HG03066 (cell line): ENCODE measurements around the gene ITPRIP.

Experiments
- ATAC-seq: cut with Tn5 transposase; IDR thresholded peaks from one replicate; pipeline ENCODE4 v1.9.1; 2021; ENCODE audit warnings: low read depth; ENCODE audit not compliant: unreplicated experiment

The ITPRIP gene, protein sequence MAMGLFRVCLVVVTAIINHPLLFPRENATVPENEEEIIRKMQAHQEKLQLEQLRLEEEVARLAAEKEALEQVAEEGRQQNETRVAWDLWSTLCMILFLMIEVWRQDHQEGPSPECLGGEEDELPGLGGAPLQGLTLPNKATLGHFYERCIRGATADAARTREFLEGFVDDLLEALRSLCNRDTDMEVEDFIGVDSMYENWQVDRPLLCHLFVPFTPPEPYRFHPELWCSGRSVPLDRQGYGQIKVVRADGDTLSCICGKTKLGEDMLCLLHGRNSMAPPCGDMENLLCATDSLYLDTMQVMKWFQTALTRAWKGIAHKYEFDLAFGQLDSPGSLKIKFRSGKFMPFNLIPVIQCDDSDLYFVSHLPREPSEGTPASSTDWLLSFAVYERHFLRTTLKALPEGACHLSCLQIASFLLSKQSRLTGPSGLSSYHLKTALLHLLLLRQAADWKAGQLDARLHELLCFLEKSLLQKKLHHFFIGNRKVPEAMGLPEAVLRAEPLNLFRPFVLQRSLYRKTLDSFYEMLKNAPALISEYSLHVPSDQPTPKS

DNA sequence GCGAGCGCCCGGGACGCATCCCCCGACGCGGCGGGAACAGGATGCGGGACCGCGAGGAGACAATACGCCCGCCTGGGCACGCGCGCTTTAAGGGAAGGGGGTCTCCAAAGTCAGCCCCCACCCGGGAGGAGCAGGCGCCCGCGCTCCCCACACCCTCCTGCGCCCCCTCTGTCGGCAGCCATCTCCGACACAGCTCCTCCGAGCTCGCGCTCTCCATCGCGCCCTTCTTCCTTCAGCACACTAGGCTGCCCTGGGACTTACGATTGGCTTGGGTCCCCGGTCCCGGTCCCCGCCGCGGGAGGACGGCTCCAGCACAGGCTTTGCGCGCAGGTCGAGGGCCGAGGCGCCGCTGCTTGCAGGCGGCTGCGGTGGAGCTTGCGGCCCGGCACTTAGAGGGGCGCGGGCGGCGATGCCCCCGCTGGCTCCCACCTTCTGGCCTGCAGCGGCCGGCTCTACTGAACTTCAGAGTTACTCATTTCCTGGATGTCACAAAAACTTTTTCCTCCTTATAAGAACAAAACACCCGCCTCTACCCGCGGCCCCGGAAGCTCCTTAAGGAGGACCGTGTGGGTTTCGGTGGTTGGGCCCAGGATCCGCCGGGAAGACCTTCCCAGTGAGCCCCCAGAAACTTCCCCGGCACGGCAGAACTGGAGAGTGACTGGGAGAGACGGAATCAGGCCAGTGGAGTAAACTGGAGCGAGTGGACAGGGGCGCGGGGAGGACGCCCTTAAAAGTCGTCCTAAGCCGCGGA, at the start of gene ITPRIP:
Gene ITPRIP, minus strand, starts transcription at position 481 of the 751 bp plus-strand sequence. CDS start 22,414 bp downstream, outside the sequence.
- ATAC-seq = peak; percentile 50

DNA sequence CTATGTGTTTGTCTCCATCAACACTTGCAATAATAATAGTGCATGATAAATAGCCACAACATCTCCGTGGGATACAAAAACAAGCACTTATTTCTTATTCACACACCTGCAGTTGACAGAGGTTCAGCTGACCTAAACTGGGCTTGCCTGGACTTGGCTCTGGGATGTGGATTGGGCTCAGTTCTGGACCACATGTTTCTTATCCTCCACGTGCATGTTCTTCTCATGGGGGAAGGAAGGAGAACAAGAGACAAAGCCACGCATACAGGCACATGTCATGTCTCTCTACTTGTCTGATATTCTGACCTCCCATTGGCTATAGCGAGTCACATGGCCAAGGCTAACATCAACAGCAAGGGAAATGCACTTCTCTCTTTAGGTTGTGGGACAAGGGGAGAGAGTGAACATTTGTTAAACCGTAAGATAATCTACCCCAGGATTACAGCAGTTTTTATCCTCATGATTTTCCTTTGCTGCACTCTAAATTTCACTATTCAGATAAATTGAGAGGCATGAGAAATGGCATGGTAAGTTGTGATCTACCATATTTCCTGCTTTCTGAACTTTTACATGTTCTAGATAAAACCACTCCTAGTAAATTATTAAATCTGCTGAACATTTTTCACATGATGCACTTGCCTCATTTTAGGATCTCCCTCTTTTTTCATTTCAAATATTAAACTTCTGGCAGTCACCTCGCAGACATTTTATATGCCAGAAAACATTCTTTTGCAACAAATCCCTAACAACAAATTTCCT, 49.0 kb upstream of the ITPRIP start:
- peak; percentile 44 for ATAC-seq

DNA sequence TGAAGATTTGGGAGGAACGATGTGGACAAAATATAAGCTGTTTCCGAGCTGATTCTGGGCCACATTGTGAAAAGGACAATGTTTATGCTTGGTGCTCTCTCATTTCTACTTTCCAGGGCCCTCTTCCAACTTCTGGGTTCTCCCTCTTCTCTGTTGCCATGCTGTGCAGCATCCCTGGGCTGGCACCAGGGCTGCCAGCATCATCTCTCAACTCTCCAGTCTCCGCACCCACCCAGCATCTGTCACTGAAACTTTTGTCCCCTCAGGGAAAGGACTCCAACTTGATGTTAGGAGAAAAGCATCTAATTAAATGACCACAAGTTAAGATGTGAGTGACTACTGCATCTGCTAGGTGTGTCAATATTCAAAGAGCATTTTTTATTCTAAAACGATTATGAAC, 42.1 kb upstream of the ITPRIP start:
- no peak for ATAC-seq

DNA sequence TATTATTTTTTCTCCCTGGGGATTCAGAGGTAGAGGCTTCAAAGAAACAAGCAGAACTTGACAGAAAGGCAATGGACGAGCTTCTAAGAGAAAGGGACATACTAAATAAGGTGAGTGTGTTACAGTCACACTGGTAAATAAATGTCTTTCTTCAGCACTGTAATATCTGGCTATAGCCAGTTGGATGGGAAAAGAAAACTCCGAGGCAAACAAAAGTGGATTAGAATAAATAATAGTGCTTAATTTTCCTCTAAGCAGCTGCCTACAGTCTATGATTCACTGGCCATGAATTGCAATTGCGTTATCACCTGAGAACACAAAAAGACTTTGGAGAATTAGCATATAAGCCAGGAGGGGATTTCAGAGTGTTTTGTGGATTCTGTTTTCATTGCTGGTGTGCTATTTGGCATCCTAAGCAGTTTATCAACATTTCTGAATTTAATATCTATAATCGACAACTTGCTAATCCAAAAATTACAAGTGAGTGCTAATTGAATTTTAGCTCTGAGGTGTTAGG, 38.6 kb upstream of the ITPRIP start:
- no peak for ATAC-seq

DNA sequence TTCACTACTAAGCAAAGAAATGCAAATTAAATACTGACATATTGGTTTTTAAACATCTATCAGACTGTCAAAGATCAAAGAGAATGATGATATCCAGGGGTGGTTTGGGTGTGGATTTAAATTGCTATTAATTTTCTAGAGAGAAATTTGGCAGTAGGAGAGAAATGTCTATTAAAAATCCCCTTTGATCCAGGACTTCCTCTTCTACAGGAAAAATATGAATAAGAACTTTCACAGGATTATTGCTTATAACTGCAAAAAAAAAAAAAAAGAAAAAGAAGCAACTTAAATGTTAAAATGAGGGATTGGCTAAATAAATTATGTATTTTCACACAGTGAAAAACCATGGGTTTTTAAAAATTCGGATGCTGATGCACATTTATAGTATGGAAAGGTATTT, 36.3 kb upstream of the ITPRIP start:
- ATAC-seq = no peak

DNA sequence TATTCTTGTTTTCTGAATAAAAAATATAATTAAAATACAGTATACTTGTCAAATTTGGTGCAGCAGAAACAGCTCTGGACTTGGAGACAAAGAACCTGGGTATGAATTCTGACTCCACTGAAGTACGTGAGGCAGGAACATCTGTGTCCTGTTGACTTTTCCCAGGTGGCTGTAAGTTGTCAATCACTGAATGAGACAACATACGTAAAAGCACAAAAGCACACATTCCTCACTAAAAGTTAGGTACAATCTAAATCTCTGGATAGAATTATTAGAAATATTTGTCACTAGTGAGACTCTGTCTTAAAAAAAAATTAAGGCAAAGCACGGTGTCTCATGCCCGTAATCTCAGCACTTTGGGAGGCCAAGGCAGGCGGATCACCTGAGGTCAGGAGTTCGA, 33.5 kb upstream of the ITPRIP start:
- ATAC-seq = no peak

DNA sequence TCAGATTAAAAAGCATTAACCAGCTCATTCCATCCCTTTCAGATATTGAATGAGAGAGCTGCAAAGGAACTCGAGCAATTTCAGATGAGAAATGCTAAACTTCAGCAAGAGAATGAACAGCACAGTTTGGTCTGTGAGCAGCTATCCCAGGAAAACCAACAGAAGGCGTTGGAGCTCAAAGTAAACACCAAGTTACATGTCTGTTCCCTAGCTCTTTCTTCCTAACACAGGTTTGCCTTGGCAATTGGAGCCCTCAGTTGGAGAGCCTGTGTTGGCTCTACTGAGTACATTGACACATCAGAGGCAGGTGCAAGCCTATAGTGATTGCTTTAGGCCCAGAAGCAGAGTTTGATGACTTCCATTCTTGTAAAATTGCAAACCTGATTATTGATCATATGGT, 30.1 kb upstream of the ITPRIP start:
- ATAC-seq = no peak

DNA sequence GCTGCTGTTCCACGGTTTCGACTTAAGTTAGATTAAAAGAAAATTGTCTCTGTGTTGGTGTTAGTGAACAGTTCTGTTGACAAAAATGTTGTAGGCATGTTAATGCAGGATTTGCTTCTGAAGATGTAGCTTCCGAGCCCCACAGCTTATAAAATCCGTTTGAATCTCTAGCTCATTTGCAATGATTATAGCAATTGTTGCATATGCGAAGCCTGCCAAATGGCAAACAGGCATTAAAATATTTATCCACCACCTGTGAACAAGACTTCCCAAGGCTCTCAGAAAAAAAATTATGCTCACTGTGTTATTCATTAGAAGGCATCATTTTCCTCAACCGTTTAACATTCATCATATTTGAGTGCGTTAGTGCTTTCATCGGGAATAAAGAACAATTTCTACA, 29.6 kb upstream of the ITPRIP start:
- ATAC-seq = no peak

DNA sequence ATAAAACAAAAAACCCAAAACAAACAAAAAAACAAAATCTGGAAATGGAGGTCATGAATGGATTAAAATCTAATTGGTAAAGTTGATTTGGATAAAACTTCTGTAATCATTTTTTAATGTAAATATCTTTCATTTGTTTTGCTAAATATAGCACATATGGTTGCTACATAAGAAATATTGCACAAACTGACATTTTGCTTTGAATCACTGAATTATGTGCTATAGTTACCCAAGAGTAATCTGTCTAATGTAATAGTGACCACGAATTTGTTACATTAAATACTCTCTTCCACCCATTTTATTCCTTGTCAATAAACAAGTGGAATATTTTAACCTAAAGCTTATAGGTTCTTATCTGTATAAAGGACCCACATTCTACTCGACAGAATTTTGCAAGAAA, 21.5 kb upstream of the ITPRIP start:
- ATAC-seq = no peak

DNA sequence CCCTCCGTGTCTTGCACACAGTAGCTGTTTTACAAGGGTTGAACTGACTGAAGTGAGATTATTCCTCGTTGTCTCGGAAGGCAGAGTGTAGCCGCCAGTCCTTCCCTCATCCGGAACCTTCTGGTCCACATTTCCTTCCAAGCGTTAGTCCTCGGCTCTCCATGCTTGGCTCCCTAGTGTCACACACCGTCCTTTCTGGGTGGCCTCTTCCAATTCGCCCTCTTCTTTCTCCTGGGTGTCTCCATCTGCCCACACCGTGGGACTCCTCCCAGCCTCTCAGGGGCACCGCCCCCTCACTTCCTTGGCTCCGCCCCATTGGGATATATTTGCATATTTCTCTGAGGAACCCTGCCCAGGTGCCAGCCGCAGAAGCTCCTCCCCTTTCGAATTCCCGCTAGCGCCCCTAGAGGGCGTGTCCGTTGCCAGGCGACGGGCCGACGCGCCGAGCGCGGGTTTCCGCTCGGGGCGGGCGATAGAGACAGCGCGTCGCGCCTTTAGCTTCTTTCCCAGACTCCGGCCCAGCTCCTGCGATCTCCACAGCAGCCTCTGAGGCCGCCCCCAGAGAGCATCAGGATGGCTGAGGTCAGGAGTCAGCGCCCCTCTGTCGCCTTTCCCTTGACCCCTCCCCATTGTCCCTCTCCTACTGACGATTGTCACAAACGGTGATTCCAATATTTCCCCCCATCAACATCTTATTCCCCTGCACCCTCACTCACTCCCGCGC, 15.2 kb upstream of the ITPRIP start, which contains the start of gene CFAP58:
Gene CFAP58, plus strand, starts transcription at position 509 of the 724 bp plus-strand sequence. Its CDS starts 65 bp downstream, at position 574.
- ATAC-seq = peak; percentile 51

DNA sequence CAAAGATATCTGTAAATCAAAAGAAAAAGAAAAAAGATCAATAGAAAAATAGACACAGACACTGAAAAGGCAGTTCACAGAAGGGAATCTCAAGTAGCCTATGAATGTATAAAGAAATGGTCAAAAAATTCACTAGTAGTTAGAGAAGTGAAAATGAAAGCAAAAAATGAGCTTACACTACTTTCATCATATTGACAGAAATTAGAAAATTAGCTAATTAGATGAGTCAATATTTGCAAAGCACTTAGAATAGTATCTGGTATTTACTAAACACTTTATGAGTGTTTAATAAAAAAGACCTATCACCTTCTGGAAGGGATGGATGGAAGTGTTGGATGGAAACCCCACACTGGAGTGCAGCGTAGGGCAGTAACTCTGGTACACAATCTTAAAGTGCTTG, 13.7 kb upstream of the ITPRIP start:
- ATAC-seq = no peak

DNA sequence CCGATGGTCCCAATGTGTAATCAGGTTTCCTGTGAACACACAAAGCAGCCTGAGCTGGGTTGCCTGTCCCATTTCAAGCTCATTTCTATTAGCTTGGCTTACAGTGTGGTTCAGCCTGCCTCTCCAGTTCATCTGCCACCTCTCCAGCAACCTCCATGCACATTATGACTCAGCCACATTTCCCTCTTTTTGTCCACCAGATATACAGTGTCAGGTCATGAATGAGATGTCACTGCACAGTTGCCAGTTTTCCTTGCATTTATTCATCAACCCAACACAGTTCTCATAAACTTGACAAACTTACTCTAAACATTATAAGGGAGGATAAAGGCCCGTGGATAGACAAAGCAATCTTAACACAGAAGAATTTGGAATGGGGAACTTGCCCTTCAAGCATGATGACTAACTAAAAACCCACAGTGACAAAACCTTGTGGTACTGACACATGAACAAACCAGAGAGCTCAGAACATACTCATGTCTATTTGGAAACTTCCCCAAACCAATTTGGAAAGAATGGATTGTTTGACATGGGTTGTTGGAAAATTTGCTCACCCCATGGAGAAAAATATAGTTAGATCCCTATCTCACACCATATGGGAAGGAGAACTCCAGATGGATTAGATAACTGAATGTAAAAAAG, 12.9 kb upstream of the ITPRIP start:
- ATAC-seq = no peak

DNA sequence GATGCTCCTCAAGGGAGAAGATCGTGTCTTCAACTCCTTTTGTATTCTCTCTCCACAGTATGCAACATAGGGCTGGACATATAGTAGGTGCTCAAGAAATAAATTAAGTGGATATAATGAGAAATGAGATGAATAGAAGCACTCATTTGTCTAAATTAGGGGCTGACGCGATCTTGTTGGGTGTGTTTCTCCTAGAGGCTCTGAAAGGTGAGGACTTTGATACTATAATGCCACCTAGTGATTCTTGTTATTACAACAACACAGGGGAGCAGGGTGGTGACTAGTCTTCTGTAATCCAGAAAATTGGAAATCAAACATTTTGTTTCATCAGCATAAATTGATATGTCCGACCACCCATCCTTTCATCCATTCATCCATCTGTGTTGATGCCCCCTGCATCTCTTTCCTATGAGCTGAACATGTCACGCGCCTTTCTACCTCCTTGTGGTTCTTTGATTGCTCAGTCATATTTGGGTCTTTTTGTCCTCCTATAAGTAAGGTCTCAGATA, 11.9 kb upstream of the ITPRIP start:
- ATAC-seq = peak; percentile 43

DNA sequence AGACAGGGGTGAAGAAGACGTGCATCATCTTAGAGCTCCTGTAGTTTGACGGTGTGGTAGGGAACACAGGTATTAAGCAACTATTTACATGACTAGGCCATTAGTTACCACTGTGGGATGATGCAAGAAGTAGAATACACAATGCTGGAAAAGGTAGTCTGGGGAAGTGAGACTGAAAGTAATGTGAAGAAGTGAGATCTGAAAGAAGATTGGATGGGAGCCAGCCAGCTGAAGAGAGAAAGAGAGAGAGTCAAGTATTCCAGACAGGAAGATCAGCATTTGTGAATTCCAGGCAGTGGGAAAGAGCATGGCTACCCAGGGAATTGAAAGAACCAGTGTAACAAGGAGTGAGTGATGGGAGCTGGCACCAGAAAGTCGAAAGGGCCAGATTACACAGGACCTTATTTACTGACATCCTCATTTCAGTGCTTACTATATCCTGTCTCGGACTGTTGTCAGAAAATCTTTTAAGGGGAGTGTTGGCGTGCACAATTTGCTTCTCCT, 11.4 kb upstream of the ITPRIP start:
- ATAC-seq = peak; percentile 51

DNA sequence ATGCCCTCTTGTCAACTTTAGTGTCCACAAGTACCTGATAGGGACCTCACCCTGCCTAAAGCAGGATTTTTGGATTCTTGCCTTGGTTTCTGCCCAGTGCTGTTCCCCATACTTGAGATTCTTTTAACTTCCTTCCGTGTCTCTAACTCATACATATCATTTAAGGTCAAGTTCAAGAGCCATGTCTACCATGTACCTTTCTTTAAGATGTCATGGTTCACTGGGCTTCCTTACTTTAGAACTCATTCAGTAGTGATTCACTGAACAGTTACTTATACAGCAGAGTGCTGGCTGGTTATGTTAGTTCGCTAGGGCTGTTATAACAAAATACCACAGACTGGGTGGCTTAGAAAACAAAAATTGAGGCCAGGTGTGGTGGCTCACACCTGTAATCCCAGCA, 10.3 kb upstream of the ITPRIP start:
- ATAC-seq = no peak

DNA sequence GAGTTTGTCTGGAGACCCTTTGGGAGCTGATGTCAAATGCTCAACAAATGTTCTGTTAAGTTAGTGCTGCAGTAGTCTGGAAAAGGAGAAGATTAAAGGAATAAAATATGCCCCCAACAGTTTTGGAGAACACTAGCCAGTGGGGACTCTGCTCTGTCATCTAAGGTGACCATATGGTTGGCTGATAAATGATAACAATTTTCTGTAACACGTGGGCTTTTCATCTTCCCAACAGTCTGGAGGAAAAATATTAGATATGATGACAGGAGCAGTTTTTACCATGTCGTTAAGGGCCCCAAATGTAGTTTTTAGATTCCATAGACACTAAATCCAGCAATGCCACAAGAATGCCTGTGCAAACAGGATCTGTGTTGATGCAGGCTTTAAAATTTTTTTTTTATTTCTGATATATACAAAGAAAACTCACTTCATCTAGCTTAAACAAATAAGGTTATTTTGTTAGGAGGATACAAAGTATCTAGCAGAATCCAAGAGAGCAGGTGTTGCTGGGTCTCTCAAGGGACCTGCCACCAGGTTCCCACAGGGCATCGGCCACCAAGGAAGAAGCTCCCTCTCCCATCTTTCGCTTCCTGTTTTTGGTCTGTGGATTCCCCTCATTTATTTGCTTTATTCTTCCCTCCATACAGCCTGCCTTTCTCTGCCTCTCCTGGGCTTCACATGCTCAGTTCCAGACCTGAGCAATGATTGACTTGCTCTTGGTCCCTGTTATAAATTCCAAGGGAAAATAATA, 9.2 kb upstream of the ITPRIP start:
- no peak for ATAC-seq

DNA sequence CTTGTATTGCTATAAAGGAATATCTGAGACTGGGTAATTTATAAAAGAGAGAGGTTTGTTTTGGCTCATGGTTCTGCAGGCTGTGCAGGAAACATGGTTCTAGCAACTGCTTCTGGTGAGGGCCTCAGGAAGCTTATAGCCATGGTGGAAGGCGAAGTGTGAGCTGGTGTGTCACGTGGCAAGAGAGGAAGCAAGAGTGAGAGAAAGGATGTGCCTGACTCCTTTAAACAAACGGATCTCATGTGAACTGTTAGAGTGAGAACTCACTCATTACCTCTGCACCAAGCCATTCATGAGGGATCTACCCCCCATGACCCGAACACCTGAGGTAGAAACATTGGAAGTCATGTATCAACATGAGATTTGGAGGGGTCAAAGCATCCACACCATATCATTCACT, 7.7 kb upstream of the ITPRIP start:
- ATAC-seq = no peak

DNA sequence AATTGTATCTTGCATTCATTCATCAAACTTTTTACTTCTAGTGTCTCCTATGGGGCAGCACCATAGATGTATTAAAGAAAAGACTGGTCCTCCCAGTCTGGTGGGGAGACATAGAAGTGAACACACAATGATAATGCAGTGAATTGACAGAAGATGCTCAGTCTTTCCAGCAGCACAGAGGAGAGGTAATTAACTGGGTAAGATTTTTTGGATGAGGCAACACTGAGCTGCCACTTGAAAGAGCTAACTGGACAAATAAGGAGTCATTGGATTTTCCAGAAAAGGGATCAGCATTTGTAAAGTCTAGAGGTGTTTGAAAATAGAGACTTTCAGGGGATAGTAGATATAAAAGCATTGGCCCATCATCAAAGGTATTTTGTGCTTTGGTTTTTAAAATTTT, 7.2 kb upstream of the ITPRIP start:
- ATAC-seq = no peak
